ENCODE data around the gene SCN4B. TPM values are rescaled to one million over a fixed set of nuclear protein-coding genes. Genes with fewer than 3 reads are reported as not detected.
A peak's percentile ranks its signal among the peaks of the same experiment; 100 is the strongest.

SCN4B gene
- total RNA-seq, 1 donor from 2014 or later = 1.9 TPM

DNA sequence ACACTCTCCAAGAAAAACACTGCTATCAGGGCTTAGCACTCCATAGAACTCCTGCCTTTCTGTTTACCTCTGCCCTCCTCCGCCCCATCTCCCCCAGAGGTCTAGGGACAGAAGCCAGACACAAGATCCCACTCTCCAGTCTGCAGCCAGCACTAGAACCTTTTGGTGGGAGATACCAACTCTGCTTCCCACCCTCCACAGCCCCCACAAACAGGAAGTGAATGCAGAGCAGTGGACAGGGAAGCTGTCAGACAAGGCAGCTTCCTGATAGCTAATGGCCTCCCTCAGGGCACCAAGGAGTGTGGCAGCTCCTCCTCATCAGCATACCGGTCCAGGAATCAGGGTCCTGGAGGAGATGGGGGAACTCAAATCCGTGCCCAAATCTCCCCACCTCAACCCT lies 5.1 kb downstream of the SCN4B start:
- peak overlapping the region; percentile 11 for H3K4me3 Mint-ChIP-seq

DNA sequence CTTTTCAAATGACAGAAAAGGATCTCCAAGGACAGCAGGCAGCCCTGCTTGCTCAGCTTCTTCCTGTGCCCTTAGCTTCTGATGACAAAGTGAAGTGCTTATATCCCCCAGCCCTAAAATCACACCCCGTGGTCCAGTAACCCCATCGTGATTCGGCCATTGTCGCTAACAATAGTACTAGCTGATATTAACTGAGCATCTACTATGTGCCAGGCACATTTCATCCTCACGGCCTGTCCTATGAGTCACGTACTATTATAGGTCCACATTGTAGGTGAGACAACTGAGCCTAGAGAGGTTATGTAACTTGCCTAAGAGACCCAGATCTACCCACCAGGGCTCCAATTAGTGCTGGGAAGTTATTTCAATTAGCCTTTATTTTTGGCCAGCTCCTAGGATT lies 6.1 kb downstream of the SCN4B start:
- H3K36me3 Mint-ChIP-seq = no peaks in the 10 kb centered on the region
- peaks cover 96% of the 10 kb centered on the region for H3K27me3 Mint-ChIP-seq (ENCODE audit: low read depth)
- DNase-seq (ENCODE audit: low spot score in 2 of 2, unreplicated experiment in 2 of 2) = no peak
- H3K4me1 Mint-ChIP-seq = peaks cover 9% of the 10 kb centered on the region
- TF ChIP-seq, protein P1, sequence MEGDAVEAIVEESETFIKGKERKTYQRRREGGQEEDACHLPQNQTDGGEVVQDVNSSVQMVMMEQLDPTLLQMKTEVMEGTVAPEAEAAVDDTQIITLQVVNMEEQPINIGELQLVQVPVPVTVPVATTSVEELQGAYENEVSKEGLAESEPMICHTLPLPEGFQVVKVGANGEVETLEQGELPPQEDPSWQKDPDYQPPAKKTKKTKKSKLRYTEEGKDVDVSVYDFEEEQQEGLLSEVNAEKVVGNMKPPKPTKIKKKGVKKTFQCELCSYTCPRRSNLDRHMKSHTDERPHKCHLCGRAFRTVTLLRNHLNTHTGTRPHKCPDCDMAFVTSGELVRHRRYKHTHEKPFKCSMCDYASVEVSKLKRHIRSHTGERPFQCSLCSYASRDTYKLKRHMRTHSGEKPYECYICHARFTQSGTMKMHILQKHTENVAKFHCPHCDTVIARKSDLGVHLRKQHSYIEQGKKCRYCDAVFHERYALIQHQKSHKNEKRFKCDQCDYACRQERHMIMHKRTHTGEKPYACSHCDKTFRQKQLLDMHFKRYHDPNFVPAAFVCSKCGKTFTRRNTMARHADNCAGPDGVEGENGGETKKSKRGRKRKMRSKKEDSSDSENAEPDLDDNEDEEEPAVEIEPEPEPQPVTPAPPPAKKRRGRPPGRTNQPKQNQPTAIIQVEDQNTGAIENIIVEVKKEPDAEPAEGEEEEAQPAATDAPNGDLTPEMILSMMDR (IDR thresholded peaks at IDR 0.05; ENCODE audit: unreplicated experiment) = no peak
- peak overlapping the region; percentile 66 for H3K4me3 Mint-ChIP-seq
- no peaks in the 10 kb centered on the region for H3K9me3 Mint-ChIP-seq
- H3K27ac Mint-ChIP-seq = no peak overlapping the region

More for the DNA sequence above, 5.1 kb downstream of the SCN4B start:
- Mint-ChIP-seq H3K27me3 (ENCODE audit: low read depth) (peaks cover 96% of the 10 kb centered on the region), H3K27ac (no peak overlapping the region), H3K4me1 (peaks cover 11% of the 10 kb centered on the region), H3K9me3 (no peaks in the 10 kb centered on the region), H3K36me3 (no peaks in the 10 kb centered on the region)
- TF ChIP-seq, protein P1 (IDR thresholded peaks at IDR 0.05; ENCODE audit: unreplicated experiment) = no peak
- DNase-seq (ENCODE audit: low spot score in 2 of 2, unreplicated experiment in 2 of 2) = no peak

DNA sequence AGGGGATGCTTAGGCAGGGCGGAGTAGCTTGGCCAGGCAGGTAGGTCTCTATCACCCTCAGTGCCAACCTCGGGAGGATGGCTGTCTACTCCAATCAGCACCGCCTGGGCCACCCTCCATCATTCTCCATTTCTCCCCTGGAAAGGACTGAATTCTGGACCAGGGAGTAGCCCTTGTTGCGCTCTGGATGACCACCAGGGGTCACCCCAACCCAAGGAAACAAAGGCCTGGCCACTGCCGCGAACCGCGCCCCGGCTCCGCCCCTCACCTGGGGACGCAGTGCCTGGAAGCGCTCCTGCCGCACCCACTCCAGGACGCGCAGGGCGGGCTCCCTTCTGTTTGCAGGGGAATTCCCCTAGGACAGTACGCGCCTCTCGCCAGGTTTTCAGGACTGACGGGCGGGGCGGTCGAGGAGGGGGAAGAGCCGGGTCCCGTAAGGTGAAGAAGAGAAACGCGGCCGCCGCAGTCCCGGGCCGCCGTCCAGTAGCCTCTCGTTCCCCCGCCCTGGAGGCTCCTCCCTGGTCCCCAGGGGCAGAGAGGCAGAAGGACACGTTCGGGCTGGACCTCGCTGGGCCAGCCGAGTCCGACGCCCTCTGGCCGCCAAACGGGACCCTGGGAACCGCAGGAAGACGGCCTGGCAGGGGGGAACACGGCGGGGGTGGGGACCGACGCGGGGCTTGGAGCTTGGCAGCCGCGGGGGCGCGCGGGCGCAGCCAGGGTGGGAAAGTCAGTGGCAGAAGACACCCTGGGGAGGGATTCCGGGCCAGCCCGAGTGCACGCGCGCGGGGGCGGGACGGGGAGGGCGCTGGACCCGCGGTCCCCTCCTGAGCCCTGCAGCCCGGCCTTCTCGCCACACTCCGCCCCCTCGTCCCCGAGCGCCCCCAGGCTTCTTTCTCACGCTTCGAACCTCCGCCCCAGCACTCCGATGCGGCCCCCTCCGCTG lies 7.1 kb downstream of the SCN4B start:
- TF ChIP-seq, protein P1 (IDR thresholded peaks at IDR 0.05; ENCODE audit: unreplicated experiment) = peak; percentile 97
- peak overlapping the region; percentile 76 for H3K4me3 Mint-ChIP-seq
- H3K27ac Mint-ChIP-seq = no peak overlapping the region
- no peaks in the 10 kb centered on the region for H3K9me3 Mint-ChIP-seq
- H3K4me1 Mint-ChIP-seq = peaks cover 6% of the 10 kb centered on the region
- no peaks in the 10 kb centered on the region for H3K36me3 Mint-ChIP-seq
- peaks cover 94% of the 10 kb centered on the region for H3K27me3 Mint-ChIP-seq (ENCODE audit: low read depth)
- peak; percentile 85 to 94 for DNase-seq (ENCODE audit: low spot score in 2 of 2, unreplicated experiment in 2 of 2)

DNA sequence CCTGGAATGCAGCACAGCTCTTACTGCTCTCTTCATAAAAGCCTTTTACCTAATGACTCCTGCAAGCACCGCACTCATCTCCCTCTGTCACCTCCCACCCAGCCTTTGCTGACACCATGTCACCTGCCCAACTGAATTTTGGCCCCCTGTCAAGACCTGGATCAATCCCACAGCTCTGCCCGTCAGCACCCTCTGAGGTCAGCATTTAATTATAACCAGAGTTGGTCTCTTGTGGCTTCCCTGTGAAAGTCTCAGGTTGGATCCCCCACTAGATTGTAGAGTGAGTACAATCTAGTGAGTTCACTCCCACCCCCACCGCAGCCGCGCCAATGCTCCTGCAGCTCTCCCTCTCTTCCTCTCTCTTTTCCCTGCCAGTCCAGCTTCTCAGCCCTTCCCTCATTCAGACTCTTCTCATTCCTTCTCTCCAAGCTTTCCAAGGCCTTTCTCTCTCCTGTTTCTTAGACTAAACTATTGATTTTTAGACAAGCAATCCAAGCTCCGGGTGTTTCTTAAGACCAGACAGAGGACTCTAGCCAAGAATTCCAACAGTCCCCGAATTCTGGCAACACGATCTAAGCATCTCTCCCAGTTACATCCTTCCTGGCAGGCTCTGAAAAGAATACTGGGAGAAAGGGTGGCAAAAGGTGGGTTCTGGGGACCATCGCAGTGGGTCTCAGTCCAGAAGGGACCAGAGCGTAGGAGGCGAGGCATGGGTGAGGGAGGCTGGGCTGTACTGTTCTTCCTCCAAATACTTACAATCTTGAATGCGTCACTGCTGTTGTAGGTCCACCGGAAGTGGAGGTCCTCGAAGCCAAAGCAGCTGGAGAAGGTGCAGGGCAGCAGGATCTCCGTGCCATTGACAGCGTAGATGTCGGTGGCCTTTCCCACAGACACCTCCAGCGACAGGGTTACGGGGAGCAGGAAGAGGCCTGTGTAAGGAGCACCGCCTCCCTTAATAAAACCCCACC lies 8.0 kb downstream of the SCN4B start:
- peaks cover 93% of the 10 kb centered on the region for H3K27me3 Mint-ChIP-seq (ENCODE audit: low read depth)
- TF ChIP-seq, protein P1 (IDR thresholded peaks at IDR 0.05; ENCODE audit: unreplicated experiment) = no peak
- no peak overlapping the region for H3K4me3 Mint-ChIP-seq
- no peak for DNase-seq (ENCODE audit: low spot score in 2 of 2, unreplicated experiment in 2 of 2)
- no peak overlapping the region for H3K27ac Mint-ChIP-seq
- peaks cover 6% of the 10 kb centered on the region for H3K4me1 Mint-ChIP-seq
- H3K36me3 Mint-ChIP-seq = no peaks in the 10 kb centered on the region
- H3K9me3 Mint-ChIP-seq = no peaks in the 10 kb centered on the region

DNA sequence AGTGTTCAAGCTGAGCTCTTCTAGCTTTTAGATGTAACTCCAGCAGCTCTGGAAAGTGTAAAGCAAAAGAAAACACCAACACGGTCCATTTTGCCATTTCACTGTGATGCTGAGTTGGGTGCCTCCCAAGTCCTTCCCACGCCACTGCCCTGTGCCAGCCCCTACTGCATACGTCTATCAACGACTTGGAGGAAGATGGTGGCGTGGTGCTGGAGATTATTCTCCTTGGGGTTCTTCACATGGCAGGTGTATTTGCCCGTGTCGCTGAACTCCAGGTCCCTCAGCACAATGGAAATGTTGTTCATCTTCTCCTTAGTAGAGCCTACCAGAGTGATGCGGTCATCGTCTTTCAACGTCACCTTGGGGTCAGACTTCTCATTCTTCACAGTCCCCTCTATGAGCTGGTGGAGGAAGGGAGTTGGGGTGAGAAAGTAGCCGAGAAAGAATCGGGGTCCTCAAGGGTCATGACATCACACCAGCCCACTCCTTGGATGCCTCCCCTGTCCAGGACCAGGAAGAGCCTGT lies 8.9 kb downstream of the SCN4B start:
- TF ChIP-seq, protein P1 (IDR thresholded peaks at IDR 0.05; ENCODE audit: unreplicated experiment) = no peak
- no peaks in the 10 kb centered on the region for H3K36me3 Mint-ChIP-seq
- H3K27me3 Mint-ChIP-seq (ENCODE audit: low read depth) = peaks cover 91% of the 10 kb centered on the region
- no peak overlapping the region for H3K4me3 Mint-ChIP-seq
- DNase-seq (ENCODE audit: low spot score in 2 of 2, unreplicated experiment in 2 of 2) = no peak
- H3K9me3 Mint-ChIP-seq = no peaks in the 10 kb centered on the region
- no peak overlapping the region for H3K27ac Mint-ChIP-seq
- H3K4me1 Mint-ChIP-seq = peaks cover 6% of the 10 kb centered on the region
